ENCODE results near the gene SNRPD3.
"Not testable (repeated sequence)": the region's sequence is repeated elsewhere in the genome, so short reads cannot be mapped to it uniquely, and the experiment has no call there.

Gene SNRPD3

DNA sequence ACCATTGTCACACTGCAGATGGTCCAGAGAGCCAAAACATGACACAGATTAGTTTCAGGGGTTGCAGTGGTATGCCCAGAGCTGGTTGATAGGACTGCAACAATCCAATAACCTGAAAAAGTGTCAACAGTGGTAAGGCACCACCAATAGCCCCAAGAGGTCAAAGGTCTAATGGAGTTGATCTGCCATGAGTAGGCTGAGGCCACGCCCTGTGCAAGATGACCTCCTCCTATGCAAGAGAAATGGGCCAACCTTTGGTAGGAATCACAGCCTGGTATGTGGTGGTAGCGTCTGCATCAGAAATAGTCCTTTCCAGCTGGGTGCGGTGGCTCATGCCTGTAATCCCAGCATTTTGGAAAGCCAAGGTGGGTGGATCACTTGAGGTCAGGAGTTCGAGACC is 20.5 kb upstream of the SNRPD3 start:
- DNase-seq (ENCODE audit: low read depth) = no peak

DNA sequence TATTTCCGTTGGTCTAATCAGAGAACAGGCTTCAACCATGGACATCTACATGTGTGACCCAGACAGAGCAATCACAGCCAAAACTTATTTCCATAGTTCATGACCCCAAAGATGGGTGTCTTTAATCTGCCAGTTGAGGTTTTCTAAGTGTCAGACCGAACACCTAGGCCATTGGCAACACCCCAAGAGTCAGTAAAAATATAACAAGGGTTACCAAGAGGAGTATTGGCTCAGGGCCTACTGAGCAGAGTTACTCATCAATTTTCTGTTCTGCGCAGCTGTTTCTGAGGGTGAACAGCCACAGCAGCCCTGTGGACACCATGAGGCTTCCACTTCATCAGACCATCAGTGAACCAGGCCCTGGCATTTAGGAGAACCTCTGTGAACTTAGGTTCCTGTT is 19.7 kb upstream of the SNRPD3 start:
- no peak for DNase-seq (ENCODE audit: low read depth)

DNA sequence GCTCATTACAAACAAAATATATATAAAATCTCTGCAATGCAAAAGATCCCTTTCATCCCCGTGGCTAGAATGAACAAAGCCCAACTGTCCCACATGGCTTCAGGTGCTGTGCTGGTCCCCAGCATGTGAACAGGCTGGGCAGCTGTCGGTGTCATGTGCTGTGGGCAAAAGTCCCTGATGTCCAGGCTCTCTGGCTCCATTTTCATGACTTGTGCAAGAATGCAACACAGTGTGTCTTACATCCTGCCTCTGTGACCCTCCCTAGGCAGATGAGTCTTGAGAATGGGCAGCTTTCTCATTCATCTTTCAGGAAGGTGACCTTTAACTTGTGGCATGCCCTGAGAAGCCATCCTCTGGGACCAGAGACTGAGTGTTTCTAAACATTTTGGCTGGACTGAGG is 15.3 kb upstream of the SNRPD3 start:
- no peak for DNase-seq (ENCODE audit: low read depth)

DNA sequence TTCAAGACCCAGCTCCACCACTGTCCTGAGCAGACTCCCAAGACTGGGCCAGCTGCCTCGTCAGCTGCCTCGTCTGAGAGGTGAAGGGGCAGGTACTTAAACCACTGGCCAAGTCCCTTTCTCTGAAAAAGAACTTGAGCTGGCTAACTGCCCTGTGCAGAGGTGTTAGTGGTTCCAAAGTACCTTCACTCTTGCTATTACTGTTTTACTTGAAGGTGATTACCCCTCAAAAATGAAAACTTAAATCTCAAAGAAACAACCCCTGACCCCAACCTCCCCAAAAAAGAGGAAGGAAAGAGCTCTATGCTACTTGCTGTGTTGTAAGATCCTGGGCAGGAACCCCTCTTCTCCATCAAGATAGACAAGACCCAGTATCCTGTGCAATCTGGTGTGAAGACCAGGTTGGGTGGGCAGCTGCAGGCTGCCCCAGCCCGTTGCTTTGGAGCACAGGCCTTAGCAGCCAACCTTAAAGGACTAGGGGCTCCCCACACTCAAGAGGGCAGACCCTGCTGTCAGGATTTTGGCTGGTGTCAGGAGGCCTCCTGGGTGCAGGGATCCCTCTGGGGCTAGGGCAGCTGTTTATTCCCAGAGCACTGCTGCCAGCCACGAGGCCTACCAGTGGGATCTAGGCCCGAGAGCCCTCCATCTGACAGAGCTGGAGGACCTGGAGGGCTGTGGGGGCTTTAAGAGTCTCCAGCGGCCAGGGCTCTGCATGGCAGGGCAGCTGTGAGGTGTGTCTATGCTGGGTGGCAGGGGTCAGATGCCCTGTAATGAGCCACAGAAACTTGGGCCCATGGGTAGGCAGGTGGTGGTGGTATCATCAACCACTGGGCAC is 13.9 kb upstream of the SNRPD3 start:
- no peak for DNase-seq (ENCODE audit: low read depth)

DNA sequence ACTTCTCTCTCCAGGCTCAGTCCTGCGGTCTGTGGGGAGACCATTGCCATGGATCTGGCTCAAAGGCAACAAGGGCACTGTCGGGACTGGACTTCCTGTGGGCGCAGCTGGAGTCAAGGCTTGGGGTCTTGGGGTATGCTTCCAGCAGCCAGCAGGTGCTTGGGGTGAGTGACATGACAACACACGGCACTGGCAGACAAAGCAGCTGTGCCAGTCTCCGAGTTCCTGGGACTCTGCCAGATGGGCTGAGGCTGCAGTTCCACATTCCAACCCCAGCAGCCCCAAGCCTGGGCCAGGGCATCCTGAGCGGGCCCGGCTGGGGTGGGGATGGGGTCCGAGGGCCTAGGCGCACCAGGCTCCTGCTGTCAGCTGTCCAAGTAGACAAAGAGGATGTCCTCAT is 13.2 kb upstream of the SNRPD3 start:
- DNase-seq (ENCODE audit: low read depth) = no peak

DNA sequence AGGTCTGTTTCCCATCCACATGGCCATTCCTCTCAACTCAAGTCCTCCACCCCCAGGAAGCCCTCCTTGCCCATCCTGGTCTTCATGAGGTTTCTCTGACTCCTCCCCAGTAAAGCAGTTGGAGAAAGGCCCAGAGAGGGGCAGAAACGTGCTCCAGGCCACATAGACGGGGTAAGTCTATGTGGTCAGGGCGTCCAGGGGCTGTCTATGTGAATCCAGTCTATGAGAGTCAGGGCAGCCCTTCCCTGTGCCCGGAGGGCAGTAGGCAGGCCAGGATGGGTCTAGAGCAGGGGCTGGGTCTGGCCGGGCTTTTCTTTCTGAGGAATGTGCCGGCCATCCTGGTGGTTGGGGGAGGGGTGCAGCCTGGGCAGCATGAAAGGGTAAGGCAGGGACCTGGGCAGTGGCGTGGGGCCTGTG is 12.6 kb upstream of the SNRPD3 start:
- no peak for DNase-seq (ENCODE audit: low read depth)

DNA sequence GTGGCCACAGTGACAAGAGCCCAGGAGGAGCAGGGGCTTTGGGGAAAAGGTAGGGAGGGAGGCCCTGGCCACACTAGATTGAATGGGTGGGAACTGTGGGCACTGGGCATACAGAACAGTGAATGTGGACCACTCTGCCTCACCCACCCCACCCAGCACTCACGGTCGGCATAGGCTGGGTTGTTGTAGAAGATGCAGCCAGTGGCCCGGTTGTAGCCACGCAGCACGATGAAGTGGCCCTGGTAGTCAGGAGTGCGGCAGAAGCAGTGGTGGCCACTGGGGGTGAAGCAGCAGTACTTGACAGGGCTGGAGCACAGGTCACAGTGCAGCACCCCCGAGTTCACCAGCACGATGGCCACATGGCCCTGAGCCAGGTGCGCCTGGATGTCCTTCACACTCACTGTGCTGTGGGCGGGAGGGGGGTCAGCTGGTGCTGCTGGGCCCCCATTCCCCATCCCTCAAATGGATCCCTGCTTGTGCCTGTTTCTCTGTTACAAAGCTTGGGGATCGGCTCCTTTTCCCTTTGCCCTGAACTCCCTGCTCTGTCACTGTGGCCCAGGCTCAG is 12.0 kb upstream of the SNRPD3 start:
- DNase-seq (ENCODE audit: low read depth) = no peak

DNA sequence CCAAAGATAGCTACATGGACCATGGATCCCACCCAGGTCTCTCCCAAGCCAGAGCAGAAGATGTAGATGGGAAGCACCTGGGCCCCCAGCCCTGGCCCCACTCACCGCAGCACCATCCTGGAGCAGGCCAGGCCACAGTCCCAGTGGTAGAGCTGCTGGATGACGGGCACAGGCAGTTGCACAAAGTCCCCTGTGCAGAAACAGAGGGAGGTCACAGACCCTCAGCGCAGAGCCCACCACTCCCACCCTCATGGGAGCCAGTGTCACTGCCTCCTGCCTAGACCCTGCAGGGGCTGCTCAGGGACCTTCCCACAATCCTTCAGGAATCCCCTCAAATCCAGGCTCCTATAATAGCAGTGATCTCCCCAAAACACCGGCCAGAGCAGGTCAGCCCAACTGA is 7.0 kb upstream of the SNRPD3 start:
- DNase-seq (ENCODE audit: low read depth) = no peak

DNA sequence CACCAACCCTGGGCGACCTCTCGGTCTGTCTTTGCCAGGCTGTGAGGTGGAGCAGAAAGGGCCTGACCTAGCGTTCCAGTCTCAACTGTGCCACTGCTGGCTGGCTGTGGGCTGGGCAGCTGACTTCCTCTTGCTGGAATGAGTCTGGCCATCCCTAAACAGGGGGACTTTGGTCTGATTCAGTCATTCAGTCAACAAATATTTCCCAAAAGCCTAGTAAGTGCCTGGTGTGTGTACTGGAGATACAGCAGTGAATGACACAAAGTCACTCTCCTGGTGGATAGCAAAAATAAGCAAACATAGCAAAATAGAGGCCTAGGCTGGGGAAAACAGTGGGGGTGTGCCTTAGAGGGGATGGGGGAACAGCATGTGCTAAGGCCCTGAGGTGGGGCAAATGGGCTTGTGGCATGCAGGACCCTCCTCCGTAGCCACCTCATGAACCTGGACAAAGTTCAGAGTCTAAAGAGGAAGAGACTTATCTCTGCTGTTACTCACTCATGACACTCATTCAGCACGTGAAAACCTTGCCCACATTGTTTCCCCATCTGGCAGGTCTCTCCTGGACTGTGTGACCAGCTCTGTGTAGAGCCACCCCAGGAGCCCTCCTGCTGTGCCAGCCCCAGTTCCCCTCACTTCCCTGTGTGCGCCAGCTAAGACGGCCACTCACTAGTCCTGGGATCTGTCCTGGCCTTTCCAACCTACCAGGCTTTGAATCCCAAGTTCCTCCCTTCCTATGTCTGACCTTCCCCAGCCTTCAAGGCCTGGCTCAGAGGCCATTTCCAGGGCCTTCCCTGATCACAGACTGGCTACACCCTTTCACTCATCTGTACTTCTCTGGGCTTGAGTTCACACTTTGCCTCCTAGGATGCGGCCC is 5.5 kb upstream of the SNRPD3 start:
- no peak for DNase-seq (ENCODE audit: low read depth)

DNA sequence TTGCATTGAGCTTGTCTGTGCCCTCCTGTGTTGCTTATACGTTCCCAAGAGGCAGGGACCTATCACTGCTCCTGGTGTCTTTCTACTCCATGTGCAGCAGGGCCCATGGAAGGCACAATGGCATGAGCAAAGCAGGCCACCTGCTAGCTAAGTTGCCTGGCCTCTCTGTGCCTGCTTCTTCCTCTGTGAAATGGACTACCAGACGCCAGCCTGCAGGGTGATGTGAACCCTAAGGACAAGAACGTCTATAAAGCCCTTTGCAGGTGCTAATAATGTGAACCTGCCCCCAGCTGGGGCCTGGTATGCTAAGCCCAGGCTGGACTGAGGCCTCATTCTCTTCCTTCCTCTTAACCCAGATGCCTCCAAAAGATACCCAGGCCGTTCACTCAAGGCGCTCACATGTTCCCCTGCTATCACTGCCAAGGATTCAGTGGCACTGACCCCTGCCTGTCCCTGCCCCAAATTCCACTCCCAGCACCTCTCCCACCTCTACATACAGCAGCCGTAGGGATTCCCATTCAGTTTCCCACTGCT is 4.8 kb upstream of the SNRPD3 start:
- DNase-seq (ENCODE audit: low read depth) = no peak

DNA sequence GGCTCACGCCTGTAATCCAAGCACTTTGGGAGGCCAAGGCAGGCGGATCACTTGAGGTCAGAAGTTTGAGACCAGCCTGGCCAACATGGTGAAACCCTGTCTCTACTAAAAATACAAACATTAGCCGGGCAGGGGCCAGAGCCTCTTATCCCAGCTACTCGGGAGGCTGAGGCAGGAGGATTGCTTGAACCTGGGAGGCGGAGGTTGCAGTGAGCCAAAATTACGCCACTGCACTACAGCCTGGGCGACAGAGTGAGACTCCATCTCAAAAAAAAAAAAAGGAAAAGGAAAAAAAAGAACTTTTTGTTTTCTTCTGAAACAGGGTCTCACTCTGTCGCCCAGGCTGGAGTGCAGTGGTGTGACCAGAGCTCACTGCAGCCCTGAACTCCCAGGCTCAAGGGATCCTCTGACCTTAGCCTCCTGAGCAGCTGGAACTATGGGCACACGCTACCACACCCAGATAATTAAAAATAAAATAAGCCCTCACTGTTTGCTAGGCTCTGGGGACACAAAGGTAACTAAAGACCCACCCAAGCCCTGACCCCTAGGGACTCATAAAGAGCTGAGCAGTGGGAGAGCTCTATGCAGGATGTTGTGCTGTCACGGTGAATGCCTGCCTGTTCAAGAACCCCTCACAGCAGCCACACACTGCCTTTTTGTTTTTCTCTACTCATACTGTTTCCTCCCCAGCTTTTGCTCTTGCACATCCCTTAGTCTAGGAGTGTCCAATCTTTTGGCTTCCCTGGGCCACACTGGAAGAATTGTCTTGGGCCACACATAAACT is 3.1 kb upstream of the SNRPD3 start:
- DNase-seq (ENCODE audit: low read depth) = not testable (repeated sequence)

DNA sequence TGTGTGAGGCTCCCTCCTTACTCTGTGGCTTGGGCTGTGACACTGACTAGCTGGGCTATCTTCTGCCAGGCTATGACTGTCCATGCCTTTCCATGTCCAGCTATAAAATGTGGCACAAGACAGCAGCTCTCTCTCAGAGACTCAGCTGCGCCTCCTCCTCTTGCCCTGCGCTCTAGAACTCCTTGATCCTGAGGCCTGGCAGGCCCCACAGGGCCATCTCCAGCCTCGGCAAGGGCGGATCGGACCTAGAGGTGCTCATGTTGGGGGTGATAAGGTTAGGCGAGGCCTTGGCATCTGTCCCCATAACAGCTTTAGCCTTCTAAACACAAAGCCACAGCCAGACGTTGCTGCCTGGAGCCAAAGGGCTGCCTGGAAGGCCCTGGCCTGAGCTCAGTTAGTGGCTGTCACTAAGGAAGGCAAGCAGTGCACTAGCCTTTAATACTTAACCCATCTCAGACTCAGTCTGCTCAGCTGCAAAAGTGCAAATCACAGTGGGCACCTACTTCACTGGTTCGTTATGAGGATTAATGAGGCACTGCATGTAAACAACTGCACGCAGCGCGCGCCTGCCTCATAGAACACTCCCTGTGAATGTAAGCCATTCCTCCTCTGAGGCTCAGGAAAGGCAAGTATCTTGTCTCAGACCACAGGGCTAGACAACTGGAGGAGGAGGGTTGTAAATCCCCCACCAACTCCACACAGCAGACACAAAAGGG is 2.0 kb upstream of the SNRPD3 start:
- no peak for DNase-seq (ENCODE audit: low read depth)

DNA sequence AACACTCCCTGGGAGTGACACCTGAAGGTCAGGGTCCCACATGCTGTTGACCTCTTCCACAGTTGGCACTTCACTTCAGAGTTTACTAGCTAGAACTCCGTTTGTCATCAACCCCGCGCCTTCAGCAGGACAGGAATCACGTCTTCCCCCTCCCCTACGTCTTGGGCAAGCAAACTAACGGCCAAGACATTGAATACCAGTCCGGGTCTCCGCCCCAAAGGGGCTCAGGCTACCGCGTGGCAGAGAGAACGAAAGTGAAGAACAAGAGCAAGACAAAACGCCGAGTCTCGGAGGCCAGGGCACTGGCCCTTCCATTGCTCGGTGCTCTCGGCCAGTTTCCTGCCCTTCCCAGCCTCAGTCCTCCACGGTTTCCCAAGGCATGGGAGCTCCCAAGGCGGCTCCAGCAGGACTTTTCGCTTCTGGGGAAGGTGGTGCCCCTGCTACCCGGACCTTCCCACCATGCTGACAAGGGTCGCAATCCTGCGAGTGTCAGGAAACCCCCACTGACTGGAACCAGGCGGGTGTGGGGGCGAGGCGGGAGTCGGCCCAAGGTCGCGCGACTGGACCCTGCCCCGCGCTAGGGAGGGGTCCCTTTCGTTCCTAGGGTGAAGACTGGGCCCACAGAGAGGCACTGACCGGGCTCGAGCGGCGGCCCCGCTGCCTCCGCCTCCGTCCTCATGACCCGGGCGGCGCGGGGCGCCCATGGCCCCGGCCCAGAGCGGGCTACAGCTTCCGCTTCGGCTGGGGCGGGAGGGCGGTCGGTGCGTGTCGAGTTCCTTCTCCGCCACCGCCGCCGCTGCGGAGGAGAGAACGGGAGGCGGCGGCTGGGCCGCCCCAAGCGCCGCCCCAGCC is 1.3 kb upstream of the SNRPD3 start, which contains the start of gene GUCD1:
Gene GUCD1, minus strand, starts transcription at position 826 of the 852 bp plus-strand sequence. Its CDS starts 147 bp downstream, at position 679.
- DNase-seq (ENCODE audit: low read depth) = peak; percentile 9

DNA sequence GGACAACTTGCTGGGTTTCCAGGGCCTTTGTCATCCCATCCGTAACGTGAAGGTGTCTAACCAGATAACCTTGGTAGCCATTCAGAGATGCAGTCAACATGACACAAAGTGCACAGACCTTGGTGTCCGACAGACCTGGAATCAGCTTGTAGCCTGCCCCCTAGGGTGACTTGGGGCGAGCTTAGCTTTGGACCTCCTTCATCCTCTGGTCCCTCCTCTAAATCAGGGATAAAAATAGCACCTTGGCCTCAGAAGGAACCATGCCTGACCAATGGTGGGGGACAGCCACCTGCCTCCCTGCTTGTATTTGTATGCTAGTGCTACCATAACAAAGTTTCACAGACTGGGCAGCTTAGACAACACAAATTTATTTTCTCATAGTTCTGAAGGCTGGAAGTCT is 3.7 kb downstream of the SNRPD3 start:
- no peak for DNase-seq (ENCODE audit: low read depth)

DNA sequence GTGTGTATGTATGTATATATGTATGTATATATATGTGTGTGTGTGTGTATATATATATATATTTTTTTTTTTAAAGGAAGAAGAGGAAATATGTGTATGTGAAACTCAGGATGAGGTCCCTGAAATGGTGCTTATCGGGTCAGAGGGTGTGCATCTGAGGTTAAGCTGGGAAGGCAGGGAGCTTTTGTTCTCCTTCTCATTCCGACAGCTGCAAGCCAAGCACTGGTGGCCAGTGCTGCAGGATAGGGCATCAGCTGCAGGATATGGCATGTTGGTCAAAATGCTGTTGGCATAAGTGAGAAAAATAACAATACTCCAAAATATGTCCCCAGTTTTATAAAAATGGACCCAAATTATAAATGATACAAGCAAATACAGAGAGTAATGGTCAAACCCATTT is 7.4 kb downstream of the SNRPD3 start:
- no peak for DNase-seq (ENCODE audit: low read depth)

DNA sequence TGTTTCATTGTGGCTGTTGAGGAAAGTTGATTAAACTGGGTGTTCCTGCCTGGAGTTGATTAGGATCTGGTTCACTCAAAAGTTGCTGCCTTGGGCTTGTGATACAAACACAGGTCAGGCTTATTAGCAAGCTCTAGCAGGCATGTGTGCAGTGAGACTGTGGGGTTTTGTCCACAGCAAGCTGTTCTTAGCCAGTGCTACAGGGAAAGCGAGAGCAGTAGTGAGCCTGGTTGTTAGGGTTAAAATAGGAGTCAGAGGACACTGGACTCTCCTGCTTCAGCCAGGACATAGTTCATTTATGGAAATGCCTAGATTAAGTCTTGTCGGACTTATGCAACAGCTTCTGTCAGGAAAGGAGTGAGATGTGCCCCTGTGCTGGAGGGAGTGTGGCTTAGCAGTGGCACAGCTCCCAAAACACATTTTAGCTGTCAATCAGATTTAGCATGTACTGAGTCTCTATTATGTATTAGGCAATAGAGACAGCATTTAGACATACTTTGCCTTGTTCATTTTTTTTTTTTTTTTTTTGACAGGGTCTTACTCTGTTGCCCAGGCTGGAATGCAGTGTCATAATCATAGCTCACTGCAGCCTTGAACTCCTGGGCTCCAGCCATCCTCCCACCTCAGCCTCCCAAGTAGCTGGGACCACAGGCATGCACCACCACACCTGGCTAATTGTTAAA is 8.7 kb downstream of the SNRPD3 start:
- no peak for DNase-seq (ENCODE audit: low read depth)

DNA sequence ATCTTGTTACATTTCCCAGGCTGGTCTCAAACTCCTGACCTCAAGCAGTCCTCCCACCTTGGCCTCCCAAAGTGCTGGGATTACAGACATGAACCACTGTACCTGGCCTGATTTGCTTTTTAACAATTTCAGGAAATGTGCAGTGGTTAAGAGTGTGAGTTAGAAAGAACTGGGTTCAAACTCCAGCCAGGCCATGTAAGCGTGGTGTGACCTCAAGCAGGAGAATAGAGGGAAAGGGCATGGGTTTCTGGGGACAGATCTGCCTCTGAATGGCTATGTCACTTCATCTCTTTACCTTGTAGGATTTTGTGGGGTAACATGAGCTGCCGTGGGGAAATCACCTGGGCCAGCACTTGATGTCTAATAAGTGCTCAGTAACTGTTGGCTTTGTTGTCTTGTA is 9.3 kb downstream of the SNRPD3 start:
- no peak for DNase-seq (ENCODE audit: low read depth)

DNA sequence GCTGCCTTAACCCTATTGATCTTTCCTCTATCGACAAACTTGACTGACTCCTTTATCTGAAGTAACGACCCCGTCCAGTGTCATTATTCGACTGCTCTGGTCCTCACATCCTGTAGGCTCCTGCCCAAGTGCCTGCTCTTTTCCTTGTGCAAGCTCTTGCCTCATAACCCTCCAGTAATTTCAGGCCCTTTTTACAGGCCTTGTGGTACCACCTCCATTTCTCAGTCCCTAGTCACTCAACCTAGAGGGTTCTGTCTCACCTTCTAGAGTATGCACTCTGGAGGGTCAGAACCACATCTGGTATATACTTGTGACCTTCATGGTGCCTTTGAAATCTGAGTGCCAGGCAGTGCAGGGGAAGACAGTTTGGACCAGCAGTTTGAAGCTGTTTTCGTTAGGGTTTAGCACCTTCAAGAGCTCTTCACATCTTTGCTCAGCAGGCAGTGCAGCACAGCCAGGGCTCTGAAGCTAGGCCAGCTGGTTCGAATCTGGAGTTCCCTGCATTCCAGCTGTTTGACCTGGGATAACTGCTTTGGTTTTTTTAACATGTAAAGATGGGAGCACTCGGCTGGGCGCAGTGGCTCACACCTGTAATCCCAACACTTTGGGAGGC is 11.2 kb downstream of the SNRPD3 start:
- DNase-seq (ENCODE audit: low read depth) = no peak

DNA sequence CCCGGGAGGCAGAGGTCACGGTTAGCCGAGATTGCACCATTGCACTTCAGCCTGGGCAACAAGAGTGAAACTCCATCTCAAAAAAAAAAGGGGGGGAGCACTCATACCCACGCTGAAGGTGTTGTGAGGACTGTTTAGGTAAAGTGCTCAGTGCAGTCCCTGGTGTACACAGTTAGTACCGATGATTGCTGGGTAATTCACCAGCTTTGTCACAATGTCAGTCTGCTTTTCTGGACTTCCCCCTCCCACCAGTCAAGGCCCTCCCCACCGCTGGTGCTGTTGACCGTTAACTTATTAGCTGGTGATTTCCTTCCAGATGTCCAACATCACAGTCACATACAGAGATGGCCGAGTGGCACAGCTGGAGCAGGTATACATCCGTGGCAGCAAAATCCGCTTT is 11.9 kb downstream of the SNRPD3 start:
- no peak for DNase-seq (ENCODE audit: low read depth)

Measured in activated T-cell treated with anti-CD3 and anti-CD28 coated beads for 1 hour (primary cell).